GM10847 (cell line): ENCODE measurements around the gene GJB4.

Experiments used
- POLR2A ChIP-seq: IDR thresholded peaks from 2 replicates; pipeline ENCODE4 v1.6.1; 2011; ENCODE audit not compliant: insufficient read length; ENCODE audit errors: extremely low read depth

The GJB4 gene

DNA sequence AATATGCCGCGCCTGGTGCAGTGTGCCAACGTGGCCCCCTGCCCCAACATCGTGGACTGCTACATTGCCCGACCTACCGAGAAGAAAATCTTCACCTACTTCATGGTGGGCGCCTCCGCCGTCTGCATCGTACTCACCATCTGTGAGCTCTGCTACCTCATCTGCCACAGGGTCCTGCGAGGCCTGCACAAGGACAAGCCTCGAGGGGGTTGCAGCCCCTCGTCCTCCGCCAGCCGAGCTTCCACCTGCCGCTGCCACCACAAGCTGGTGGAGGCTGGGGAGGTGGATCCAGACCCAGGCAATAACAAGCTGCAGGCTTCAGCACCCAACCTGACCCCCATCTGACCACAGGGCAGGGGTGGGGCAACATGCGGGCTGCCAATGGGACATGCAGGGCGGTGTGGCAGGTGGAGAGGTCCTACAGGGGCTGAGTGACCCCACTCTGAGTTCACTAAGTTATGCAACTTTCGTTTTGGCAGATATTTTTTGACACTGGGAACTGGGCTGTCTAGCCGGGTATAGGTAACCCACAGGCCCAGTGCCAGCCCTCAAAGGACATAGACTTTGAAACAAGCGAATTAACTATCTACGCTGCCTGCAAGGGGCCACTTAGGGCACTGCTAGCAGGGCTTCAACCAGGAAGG, 25.8 kb downstream of the GJB4 start:
- TF ChIP-seq POLR2A = no peak

DNA sequence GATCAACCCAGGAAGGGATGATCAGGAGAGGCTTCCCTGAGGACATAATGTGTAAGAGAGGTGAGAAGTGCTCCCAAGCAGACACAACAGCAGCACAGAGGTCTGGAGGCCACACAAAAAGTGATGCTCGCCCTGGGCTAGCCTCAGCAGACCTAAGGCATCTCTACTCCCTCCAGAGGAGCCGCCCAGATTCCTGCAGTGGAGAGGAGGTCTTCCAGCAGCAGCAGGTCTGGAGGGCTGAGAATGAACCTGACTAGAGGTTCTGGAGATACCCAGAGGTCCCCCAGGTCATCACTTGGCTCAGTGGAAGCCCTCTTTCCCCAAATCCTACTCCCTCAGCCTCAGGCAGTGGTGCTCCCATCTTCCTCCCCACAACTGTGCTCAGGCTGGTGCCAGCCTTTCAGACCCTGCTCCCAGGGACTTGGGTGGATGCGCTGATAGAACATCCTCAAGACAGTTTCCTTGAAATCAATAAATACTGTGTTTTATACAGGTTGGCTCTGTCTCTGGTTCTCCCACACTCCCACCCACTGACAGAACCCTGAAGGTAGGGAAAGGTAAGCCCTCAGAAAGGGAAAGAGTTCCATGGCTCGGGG, 26.4 kb downstream of the GJB4 start:
- no peak for TF ChIP-seq POLR2A

DNA sequence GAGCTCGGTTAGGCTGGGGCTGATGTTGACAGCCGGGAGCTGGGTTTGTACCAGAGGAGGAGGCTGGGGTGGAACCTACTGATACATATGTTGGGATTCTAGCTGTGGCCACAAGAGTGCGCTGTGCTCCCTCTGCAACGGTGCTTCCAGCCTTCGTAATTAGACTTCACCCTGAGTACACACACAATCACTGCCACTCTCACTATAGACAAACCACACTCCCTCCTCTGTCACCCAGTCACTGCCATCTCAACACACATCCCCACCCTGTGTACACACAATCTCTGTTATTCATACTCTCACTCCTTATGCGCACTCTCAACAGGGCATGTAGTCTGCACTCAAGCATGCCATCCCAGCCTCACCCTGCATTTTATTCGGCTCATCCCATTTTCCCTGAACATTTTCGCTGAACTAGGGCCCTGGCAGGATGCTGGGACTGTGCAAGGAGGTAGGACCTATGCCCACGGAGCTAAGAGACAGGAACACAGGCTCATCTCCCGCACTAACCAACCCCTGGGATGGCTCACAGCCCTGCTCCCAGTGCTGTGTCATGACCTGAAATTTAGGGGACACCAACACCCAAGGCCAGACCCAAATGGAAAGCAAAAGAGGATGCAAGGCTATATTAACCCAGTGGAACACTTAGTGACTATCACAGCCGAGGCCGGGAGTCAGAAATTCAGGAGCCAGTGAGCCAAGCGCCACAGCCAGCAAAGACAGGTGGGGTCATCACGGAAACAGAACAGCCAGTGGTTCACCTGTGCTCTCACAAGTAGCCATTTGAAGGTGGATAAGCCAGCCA, 27.2 kb downstream of the GJB4 start:
- no peak for TF ChIP-seq POLR2A

DNA sequence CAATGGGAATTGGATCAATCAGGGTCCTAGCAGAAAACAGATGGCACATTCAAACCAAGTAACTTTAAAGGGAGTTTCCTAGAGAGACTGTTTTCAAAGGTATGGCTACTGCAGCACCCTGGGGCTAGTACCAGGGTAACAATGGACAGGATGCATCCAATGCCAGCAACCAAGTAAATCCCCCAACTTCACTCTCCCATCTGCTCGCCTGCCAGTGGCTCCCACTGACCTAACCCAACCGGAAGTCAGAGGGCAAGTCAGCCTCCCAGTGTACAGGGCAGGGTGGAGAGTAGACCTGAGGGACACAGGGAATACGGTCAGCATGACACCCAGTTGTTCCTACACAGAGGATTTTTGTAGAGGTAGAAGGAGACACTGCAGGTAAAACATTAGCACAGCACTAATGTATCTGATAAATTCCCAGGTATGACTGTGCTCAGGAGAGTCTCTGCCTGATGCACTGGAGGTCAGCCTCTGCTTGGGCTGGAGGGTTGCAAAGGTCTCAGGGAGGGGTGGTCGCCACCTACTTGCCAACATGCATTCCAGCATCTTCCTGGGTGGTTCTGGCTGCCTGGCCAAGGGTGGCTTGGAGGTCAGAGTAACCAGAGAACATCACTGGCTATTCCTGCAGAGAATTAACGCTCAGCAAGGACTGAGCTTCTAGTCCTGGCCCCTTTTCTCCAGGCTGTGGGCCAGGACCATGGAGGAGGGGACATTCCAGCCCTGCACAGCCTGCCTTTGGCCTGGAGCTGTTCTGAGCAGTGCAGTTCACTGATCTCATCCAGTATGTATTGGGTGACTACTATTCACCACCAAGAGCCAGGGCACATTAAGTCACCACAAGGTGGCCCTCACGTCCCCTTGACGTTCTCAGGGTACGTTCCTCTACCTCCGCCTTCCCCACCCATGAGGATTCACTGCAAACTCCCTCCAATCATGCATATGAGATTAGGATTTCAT, 28.2 kb downstream of the GJB4 start:
- TF ChIP-seq POLR2A = no peak

DNA sequence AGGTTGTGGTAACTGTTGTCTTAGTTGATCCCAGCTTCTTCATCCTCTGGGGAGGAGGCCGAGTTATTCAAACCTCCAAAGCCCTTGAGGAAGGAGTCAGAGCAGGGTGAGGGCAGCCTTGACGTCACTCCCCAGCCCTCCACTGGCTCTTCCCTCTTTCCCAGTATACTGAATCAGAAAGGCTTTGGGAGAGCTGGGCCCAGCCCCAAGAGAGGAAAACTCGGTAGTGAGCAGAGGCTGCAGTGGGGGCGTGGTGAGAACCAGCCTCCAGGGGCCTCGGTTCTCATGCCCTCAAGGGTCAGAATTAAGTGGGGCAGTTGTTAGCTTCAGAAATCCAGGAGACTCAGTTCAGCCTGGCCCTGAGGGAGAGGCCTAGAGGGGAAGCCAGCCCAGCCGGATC, 31.4 kb downstream of the GJB4 start:
- no peak for TF ChIP-seq POLR2A

DNA sequence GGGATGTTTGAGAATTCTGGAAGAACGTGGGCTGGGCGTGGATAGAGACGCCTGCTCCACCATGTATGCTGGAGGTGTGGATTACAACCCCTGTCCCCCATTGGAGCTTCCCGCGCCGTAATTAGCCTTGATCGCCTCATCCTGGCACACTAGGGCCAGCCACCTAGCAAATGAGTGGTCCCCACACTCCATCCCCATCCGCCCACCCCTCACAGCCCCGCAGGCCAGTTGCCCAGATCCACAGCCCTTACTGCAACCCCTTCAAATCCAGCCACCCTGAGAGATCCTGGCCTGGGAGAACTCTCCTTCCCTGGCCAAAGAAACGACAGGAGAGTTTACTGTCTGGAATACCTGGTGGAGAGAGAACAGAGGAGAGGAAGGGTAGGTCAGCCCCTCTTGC, 32.9 kb downstream of the GJB4 start:
- no peak for TF ChIP-seq POLR2A

DNA sequence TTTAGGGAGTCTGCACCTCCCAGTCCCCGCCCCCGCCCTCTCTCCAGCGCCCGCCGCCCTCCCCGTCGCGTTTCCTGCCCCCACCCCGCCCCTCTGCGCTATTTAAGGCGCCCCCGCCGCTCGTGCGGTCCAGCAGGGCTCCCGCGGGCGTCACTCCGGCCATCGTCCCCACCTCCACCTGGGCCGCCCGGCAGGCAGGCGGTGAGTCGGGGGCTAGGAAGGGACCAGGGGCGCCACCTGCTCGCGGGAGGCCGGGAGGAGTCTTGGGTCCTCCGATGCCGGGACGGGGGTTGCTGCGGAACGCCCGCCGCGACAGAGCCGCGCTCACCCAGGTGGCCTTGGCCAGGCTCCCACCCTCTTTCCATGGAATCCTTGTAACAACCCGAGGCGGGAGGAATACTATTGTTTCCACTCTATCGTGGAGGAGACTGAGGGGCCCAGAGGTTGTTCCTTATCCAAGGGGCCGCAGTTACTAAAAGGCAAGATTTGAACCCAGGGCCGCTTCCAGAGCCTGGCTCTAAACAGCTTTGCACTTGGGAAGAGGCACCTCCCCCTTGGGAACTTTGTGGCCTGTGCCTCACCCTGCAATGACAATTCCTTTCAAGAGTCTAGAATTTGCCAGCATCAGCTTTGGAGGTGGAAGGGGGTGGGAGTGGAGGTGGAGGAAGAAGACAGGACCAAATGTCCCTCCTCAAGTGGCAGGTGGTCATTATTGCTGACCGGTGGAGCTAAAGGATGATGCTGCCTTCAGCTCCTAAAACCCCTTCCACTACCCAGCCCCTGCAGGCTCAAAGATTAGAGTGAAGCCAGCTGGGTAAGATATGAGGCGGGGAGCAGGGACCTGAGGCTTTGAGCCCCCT, 33.6 kb downstream of the GJB4 start, which contains the start of gene GJA4:
TSS of gene GJA4 (plus strand) at position 132 of the 860 bp plus-strand sequence. CDS start 1,215 bp downstream, outside the sequence.
- no peak for TF ChIP-seq POLR2A

DNA sequence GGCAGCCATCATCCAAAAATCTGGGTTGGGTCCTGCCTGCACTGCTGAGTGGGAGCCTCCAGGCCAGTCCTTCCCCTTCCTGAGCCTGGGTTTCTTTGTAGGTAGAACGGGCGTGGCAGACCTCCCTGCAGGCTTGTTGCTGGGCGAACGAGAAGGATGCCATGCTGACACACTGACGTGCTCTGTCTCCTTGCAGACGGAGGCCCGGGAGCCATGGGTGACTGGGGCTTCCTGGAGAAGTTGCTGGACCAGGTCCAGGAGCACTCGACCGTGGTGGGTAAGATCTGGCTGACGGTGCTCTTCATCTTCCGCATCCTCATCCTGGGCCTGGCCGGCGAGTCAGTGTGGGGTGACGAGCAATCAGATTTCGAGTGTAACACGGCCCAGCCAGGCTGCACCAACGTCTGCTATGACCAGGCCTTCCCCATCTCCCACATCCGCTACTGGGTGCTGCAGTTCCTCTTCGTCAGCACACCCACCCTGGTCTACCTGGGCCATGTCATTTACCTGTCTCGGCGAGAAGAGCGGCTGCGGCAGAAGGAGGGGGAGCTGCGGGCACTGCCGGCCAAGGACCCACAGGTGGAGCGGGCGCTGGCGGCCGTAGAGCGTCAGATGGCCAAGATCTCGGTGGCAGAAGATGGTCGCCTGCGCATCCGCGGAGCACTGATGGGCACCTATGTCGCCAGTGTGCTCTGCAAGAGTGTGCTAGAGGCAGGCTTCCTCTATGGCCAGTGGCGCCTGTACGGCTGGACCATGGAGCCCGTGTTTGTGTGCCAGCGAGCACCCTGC, 34.7 kb downstream of the GJB4 start:
- no peak for TF ChIP-seq POLR2A

DNA sequence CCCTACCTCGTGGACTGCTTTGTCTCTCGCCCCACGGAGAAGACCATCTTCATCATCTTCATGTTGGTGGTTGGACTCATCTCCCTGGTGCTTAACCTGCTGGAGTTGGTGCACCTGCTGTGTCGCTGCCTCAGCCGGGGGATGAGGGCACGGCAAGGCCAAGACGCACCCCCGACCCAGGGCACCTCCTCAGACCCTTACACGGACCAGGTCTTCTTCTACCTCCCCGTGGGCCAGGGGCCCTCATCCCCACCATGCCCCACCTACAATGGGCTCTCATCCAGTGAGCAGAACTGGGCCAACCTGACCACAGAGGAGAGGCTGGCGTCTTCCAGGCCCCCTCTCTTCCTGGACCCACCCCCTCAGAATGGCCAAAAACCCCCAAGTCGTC, 35.2 kb downstream of the GJB4 start:
- TF ChIP-seq POLR2A = no peak

DNA sequence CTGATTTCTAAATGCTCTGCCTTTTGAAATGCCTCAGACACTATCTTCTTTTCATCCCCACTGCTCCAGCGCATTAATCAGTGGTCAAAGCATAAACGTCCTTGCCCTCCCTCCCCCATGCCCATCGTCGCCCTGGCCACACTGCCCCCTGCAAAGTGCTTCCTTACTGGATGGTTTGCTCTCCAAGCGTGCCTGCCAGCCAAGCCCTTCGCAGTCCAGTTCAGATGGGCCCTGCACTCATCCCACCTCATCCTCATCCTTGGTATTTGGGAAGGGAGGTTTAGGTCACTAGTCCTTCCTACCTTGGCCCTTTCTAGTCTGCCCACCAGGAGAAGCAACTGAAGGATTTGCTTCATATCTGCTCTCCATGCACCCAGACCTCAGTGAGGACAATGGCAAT, 36.4 kb downstream of the GJB4 start:
- no peak for TF ChIP-seq POLR2A

DNA sequence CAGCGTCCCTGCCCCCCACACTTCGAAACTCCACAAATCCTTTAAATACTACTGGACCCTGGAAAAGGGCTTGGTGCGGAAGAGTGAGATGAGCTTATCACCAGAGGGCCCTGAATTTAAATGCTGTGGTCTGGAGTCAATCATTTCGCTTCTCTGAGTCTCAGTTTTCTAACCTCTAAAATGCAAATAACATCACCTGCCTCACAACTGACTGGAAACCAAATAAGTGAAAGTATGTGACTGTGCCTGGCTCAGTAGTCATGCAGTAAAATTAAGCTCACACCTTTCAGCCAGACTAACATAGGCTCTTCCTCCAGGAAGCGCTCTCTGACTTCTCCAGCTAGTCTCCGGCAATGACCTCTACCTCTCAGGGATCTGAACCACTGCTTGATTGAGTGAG, 37.5 kb downstream of the GJB4 start:
- TF ChIP-seq POLR2A = no peak

DNA sequence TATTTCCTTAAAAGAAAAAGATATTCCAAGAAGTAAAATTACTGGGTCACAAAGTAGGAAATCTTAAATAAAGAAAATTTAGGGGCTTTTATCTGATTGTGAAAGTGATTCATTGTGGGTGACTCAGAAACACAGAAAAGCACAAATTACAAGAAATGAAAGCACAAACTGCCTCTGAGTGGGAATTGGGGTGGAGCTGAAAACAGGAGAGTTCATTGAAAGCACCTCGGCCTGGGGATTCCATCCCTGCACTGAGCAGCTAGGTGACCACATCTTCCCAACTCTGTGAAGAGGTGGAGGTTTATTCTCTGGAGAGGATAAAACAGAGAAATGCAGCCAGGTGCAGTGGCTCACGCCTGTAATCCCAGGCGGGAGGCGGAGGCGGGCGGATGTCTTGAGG, 40.7 kb downstream of the GJB4 start:
- TF ChIP-seq POLR2A = no peak

DNA sequence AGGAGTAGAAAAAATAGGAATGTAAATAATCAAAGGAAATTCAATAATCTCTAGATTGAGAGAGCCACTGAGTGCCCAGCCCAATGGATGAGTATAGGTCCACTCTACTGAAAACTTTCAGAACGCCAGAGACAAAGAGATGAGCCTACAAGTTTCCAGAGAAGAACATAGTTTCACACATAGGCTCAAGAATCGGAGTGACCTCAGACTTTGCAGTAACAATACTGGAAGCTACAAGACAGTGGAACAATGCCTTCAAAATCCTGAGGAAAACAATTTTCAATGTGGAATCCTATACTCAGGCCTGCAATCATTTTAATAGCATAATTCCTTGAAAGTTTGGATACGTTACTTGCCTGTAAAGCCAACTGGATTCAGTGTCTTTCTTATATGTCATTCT, 44.2 kb downstream of the GJB4 start:
- no peak for TF ChIP-seq POLR2A
